Mesenchymal stem cell (in vitro differentiated cells and primary cell): ENCODE measurements around the gene PALS1.

Source experiments
- DNase-seq: peaks from one replicate; pipeline ENCODE4 v3.0.0-alpha.2; 2013
- H2AFZ ChIP-seq: one replicate; pipeline ENCODE4 v1.6.1; 2013; ENCODE audit warnings: low read depth, mild to moderate bottlenecking, control low read depth, inconsistent platforms, low read length, moderate library complexity
- H2AK5ac ChIP-seq: 2 replicates; pipeline ENCODE4 v1.6.1; 2013; ENCODE audit warnings: low read length, moderate library complexity, mild to moderate bottlenecking, inconsistent platforms; ENCODE audit not compliant: severe bottlenecking
- H2BK120ac ChIP-seq: one replicate; pipeline ENCODE4 v1.6.1; 2013; ENCODE audit warnings: low read depth, mild to moderate bottlenecking, inconsistent platforms, low read length, moderate library complexity
- H2BK12ac ChIP-seq, 2 experiments: one replicate each; pipeline ENCODE4 v1.6.1; 2013; ENCODE audit warnings: inconsistent platforms in 2 of 2, low read length in 2 of 2, mild to moderate bottlenecking in 2 of 2, moderate library complexity in 2 of 2, control low read depth in 1 of 2
- H2BK15ac ChIP-seq: one replicate; pipeline ENCODE4 v1.6.1; 2013; ENCODE audit warnings: mild to moderate bottlenecking, low read depth, inconsistent platforms; ENCODE audit not compliant: poor library complexity, severe bottlenecking
- H2BK5ac ChIP-seq: 2 replicates; pipeline ENCODE4 v1.6.1; 2013; ENCODE audit warnings: low read depth, mild to moderate bottlenecking, low read length, control low read depth, inconsistent platforms; ENCODE audit not compliant: poor library complexity, severe bottlenecking
- H3K14ac ChIP-seq, 2 experiments: one replicate each; pipeline ENCODE4 v1.6.1; 2013; ENCODE audit warnings: inconsistent platforms in 2 of 2, low read length in 2 of 2, control low read depth in 1 of 2, mild to moderate bottlenecking in 1 of 2, moderate library complexity in 1 of 2
- H3K18ac ChIP-seq, 2 experiments: one replicate each; pipeline ENCODE4 v1.6.1; 2013; ENCODE audit warnings: inconsistent platforms in 2 of 2, low read length in 2 of 2, control low read depth in 1 of 2, low read depth in 1 of 2, mild to moderate bottlenecking in 1 of 2
- H3K23ac ChIP-seq, 2 experiments: one replicate each; pipeline ENCODE4 v1.6.1; 2013; ENCODE audit warnings: inconsistent platforms in 2 of 2, low read length in 2 of 2, mild to moderate bottlenecking in 2 of 2, moderate library complexity in 2 of 2, control low read depth in 1 of 2
- H3K27ac ChIP-seq: 2 replicates; pipeline ENCODE4 v1.5.1; 2013; ENCODE audit warnings: mild to moderate bottlenecking, moderate library complexity, low read length, control low read depth, inconsistent platforms; ENCODE audit not compliant: poor library complexity, severe bottlenecking
- H3K27me3 ChIP-seq, 2 experiments: 2 replicates each; pipeline versions ENCODE4 v1.6.1 to v1.7.0; 2013; ENCODE audit warnings: low read length in 2 of 2, mild to moderate bottlenecking in 2 of 2, moderate library complexity in 2 of 2, control low read depth in 1 of 2, inconsistent platforms in 1 of 2; ENCODE audit not compliant: control insufficient read depth in 1 of 2, insufficient read depth in 1 of 2
- H3K36me3 ChIP-seq, 2 experiments: 2 replicates each; pipeline versions ENCODE4 v1.6.1 to v1.7.0; 2013; ENCODE audit warnings: low read length in 2 of 2, control low read depth in 1 of 2, inconsistent platforms in 1 of 2, low read depth in 1 of 2, mild to moderate bottlenecking in 1 of 2; ENCODE audit not compliant: insufficient read depth in 2 of 2, control insufficient read depth in 1 of 2
- H3K4ac ChIP-seq, 2 experiments: one replicate each; pipeline ENCODE4 v1.6.1; 2013; ENCODE audit warnings: inconsistent platforms in 2 of 2, low read length in 2 of 2, mild to moderate bottlenecking in 2 of 2, moderate library complexity in 2 of 2, control low read depth in 1 of 2, low read depth in 1 of 2
- H3K4me1 ChIP-seq: 2 replicates; pipeline ENCODE4 v1.6.1; 2013; ENCODE audit warnings: low read depth, low read length, control low read depth; ENCODE audit not compliant: control insufficient read depth, insufficient read depth
- H3K4me2 ChIP-seq: 2 replicates; pipeline ENCODE4 v1.6.1; 2013; ENCODE audit warnings: low read length, mild to moderate bottlenecking, inconsistent platforms; ENCODE audit not compliant: poor library complexity, severe bottlenecking
- H3K4me3 ChIP-seq, 2 experiments: 2 replicates each; pipeline versions ENCODE4 v1.5.1 to v1.7.0; 2013; ENCODE audit warnings: low read length in 2 of 2, mild to moderate bottlenecking in 2 of 2, control low read depth in 1 of 2, low read depth in 1 of 2; ENCODE audit not compliant: insufficient read depth in 1 of 2
- H3K79me1 ChIP-seq: replicated peaks from 2 replicates; pipeline ENCODE4 v1.6.1; 2013; ENCODE audit warnings: mild to moderate bottlenecking, control low read depth, low read length, inconsistent platforms; ENCODE audit not compliant: poor library complexity, severe bottlenecking
- H3K9ac ChIP-seq: 2 replicates; pipeline ENCODE4 v1.7.0; 2013; ENCODE audit warnings: mild to moderate bottlenecking, low read length, moderate library complexity
- H3K9me3 ChIP-seq: 2 replicates; pipeline ENCODE4 v1.7.0; 2013; ENCODE audit warnings: mild to moderate bottlenecking, low read length; ENCODE audit not compliant: control insufficient read depth
- H4K8ac ChIP-seq: one replicate; pipeline ENCODE4 v1.6.1; 2013; ENCODE audit warnings: inconsistent platforms, mild to moderate bottlenecking, low read length, moderate library complexity
- H4K91ac ChIP-seq: one replicate; pipeline ENCODE4 v1.6.1; 2013; ENCODE audit warnings: mild to moderate bottlenecking, low read length, inconsistent platforms
- WGBS: methylation state at CpG from one replicate; pipeline ENCODE4 v1.1.7; 2013; ENCODE audit warnings: mixed read lengths; 5-methylcytosine and 5-hydroxymethylcytosine counted together

PALS1 gene

DNA sequence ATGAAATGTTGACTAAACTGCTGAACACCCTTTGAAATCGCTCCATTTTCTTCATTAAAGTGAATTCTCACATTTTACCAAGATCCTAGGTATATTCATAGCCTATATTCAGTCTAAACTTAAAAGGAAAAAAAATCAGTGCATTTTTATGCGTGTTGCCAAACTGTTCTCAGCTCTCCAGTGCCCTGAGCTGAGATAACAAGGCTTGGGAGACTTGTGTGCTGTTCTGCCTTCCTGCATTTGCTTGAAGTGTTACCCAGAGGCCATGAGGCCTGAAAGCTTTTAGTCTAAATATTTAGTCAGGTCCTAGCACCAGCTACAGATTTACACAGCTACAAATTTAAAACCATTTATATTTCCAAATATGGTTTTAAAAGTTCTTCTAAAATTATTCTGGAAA, 8.6 kb upstream of the PALS1 start:
- H3K9me3 ChIP-seq = no peaks in the 10 kb centered on the region
- no peak overlapping the region for H3K4ac ChIP-seq
- H3K79me1 ChIP-seq = no peaks in the 10 kb centered on the region
- no peaks in the 10 kb centered on the region for H3K27me3 ChIP-seq
- H3K36me3 ChIP-seq = no peaks in the 10 kb centered on the region
- H3K27ac ChIP-seq = no peak overlapping the region
- H4K8ac ChIP-seq = no peak overlapping the region
- no peak overlapping the region for H3K4me2 ChIP-seq
- no peak overlapping the region for H2AFZ ChIP-seq
- 81% methylated on average over 2 of the region's 2 CpGs for WGBS
- H2BK12ac ChIP-seq = no peak overlapping the region
- H3K14ac ChIP-seq = no peak overlapping the region
- H3K9ac ChIP-seq = no peak overlapping the region
- H3K23ac ChIP-seq = no peak overlapping the region
- no peaks in the 10 kb centered on the region for H3K4me1 ChIP-seq
- no peak overlapping the region for H4K91ac ChIP-seq
- no peak overlapping the region for H2BK120ac ChIP-seq
- H3K18ac ChIP-seq = no peak overlapping the region
- no peak overlapping the region for H2AK5ac ChIP-seq
- no peak overlapping the region for H3K4me3 ChIP-seq
- DNase-seq = no peak
- H2BK15ac ChIP-seq = no peak overlapping the region
- H2BK5ac ChIP-seq = no peak overlapping the region

DNA sequence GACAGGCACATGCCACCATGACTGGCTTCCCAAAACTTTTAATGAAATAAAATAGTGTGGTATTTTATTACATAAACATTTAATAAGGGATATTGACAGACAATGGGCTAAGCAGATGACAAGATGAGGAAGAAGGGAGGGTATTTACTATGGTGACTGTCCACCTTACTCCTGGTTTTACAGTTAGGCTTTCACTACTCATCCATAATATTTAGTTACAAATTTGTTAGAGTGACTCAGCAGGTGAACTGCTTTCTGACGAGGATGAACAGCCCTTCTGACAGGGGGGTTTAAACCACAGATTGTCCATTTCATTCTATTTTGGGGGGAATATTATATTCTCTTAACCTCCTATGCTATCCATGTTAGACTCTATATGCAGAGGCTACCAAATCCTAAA, 3.6 kb upstream of the PALS1 start:
- no peak overlapping the region for H2BK12ac ChIP-seq
- H2BK15ac ChIP-seq = no peak overlapping the region
- H2AK5ac ChIP-seq = no peak overlapping the region
- H3K23ac ChIP-seq = no peak overlapping the region
- no peaks in the 10 kb centered on the region for H3K27me3 ChIP-seq
- no peak overlapping the region for H3K4me2 ChIP-seq
- no peak overlapping the region for H4K8ac ChIP-seq
- H3K4me3 ChIP-seq = no peak overlapping the region
- no peak overlapping the region for H3K14ac ChIP-seq
- H3K4ac ChIP-seq = no peak overlapping the region
- H3K9ac ChIP-seq = no peak overlapping the region
- H2BK5ac ChIP-seq = no peak overlapping the region
- no peak overlapping the region for H2AFZ ChIP-seq
- H4K91ac ChIP-seq = no peak overlapping the region
- peaks cover 2% of the 10 kb centered on the region for H3K79me1 ChIP-seq
- H3K36me3 ChIP-seq = no peaks in the 10 kb centered on the region
- no peaks in the 10 kb centered on the region for H3K9me3 ChIP-seq
- DNase-seq = no peak
- no peak overlapping the region for H3K27ac ChIP-seq
- H2BK120ac ChIP-seq = no peak overlapping the region
- no CpG with 5 or more reads among the region's 1 CpG for WGBS
- H3K18ac ChIP-seq = no peak overlapping the region
- peaks cover 6% of the 10 kb centered on the region for H3K4me1 ChIP-seq

DNA sequence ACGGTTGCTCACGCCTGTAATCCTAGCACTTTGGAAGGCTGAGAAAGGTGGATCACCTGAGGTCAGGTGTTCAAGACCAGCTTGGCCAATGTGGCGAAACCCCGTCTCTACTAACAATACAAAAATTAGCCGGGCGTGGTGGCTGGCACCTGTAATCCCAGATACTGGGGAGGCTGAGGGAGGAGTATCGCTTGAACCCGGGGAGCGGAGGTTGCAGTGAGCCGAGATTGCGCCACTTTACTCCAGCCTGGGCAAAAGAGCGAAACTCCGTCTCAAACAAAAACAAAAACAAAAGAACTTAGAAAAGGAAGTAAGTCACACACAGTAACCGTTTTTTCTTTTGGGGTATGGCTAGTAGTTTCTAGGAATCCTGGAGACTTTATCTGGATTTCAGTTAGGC, 1.7 kb upstream of the PALS1 start:
- no peak overlapping the region for H2BK5ac ChIP-seq
- H3K4me3 ChIP-seq = no peak overlapping the region
- H3K27ac ChIP-seq = no peak overlapping the region
- H3K36me3 ChIP-seq = no peaks in the 10 kb centered on the region
- peaks cover 2% of the 10 kb centered on the region for H3K79me1 ChIP-seq
- H2BK15ac ChIP-seq = no peak overlapping the region
- H2BK120ac ChIP-seq = no peak overlapping the region
- H3K14ac ChIP-seq = no peak overlapping the region
- H2BK12ac ChIP-seq = no peak overlapping the region
- no peak overlapping the region for H3K4ac ChIP-seq
- no peak overlapping the region for H2AFZ ChIP-seq
- H2AK5ac ChIP-seq = no peak overlapping the region
- H4K8ac ChIP-seq = no peak overlapping the region
- H3K9me3 ChIP-seq = no peaks in the 10 kb centered on the region
- 95% methylated on average over 14 of the region's 14 CpGs for WGBS
- no peak for DNase-seq
- H3K27me3 ChIP-seq = no peaks in the 10 kb centered on the region
- no peak overlapping the region for H3K18ac ChIP-seq
- H3K23ac ChIP-seq = no peak overlapping the region
- no peak overlapping the region for H3K4me2 ChIP-seq
- H4K91ac ChIP-seq = no peak overlapping the region
- no peak overlapping the region for H3K9ac ChIP-seq
- H3K4me1 ChIP-seq = peaks cover 7% of the 10 kb centered on the region

DNA sequence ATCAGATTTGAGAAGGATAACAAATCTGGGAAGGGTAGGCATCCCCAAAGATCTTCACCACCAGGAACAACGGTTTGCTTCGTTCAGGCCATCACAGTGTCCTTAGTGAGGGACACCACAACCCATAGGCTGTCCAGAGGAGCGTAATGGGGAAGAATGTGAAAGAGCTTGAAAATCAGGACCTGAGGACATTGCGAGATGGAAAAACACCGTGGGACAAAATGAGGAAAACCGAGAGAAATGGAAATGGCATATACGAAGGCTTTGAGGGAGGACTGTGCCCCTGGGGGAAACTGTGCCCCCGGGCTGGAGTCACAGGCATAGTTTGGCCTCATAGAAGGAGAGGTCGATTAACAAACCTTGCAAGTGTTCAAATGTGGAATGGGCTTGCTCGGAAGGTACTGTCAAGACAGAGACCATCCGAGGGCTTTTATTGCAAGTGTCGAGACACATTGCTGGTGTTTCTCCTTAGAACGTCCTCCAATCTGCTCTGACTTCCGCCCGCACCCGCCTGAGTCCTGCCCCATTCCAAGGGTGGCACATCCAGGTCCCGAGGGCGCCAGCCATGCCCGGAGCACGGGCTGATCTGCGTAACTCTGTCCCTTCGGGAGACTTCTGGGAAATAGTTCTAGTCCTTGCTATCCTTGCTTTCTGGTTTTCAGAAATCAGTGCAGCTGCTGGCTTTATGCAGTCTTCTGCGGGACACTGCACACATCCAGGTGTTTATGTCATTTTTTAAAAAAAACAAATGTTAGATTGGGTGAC, 885 bp upstream of the PALS1 start:
- Histone ChIP-seq H2BK12ac (no peak overlapping the region), H3K4me2 (peak overlapping the region; percentile 93), H3K4me1 (peaks cover 7% of the 10 kb centered on the region), H3K9me3 (no peaks in the 10 kb centered on the region), H3K9ac (peak overlapping the region; percentile 95), H3K36me3 (no peaks in the 10 kb centered on the region), H4K8ac (peak overlapping the region; percentile 81), H3K4me3 (peak overlapping the region; percentile 61 to 95), H2AFZ (peak overlapping the region; percentile 78), H2BK5ac (no peak overlapping the region), H2BK120ac (no peak overlapping the region), H3K18ac (no peak overlapping the region), H3K4ac (no peak overlapping the region), H3K27me3 (no peaks in the 10 kb centered on the region), H3K23ac (no peak overlapping the region), H3K14ac (no peak overlapping the region), H3K79me1 (peaks cover 2% of the 10 kb centered on the region), H2BK15ac (no peak overlapping the region), H3K27ac (peak overlapping the region; percentile 89), H2AK5ac (peak overlapping the region; percentile 68), H4K91ac (no peak overlapping the region)
- WGBS = 32% methylated on average over 23 of the region's 23 CpGs
- no peak for DNase-seq
